Measurements from ENCODE around the gene MYCBPAP.

GRCh38 chr17:50560185-50560824 is 52.1 kb downstream of the MYCBPAP start, which contains the start of gene CACNA1G:
- TF ChIP-seq POLR2A (IDR thresholded peaks at IDR 0.05) = peak in 1 of 2 donors; percentile 26
- TF ChIP-seq CTCF (IDR thresholded peaks at IDR 0.05 in 4 of 5, conservative IDR thresholded peaks at IDR 0.05 in 1 of 5) = no peak
